Left lung (tissue), 10 donors: ENCODE measurements around the gene IDNK. TPM values are rescaled to one million over a fixed set of nuclear protein-coding genes. Genes with fewer than 3 reads are reported as not detected.

Source experiments
- ATAC-seq: fragments of 200-7000 bp; cut with Tn5 transposase; one replicate; pipeline ENCODE4 v1.9.1; 2020; ENCODE audit warnings: moderate library complexity
- DNase-seq, 4 donors: peaks; one replicate each; pipeline ENCODE4 v3.0.0-alpha.2; 2013 to 2020
- H3K27ac ChIP-seq, 2 donors: fragments of 200-600 bp; sonication (generic) in 1 of 2; one replicate each; pipeline versions ENCODE4 v1.5.0 to v1.8.0; 2020 to 2021
- H3K27me3 ChIP-seq, 2 donors: fragments of 200-600 bp; sonication (generic) in 1 of 2; one replicate each; pipeline versions ENCODE4 v1.5.0 to v1.8.0; 2020 to 2021
- H3K36me3 ChIP-seq, 2 donors: fragments of 200-600 bp; sonication (generic) in 1 of 2; one replicate each; pipeline versions ENCODE4 v1.5.0 to v1.8.0; 2020 to 2021
- H3K4me1 ChIP-seq, 2 donors: fragments of 200-600 bp; one replicate each; pipeline ENCODE4 v1.8.0; 2021
- H3K4me3 ChIP-seq, 2 donors: fragments of 200-600 bp; sonication (generic) in 1 of 2; one replicate each; pipeline versions ENCODE4 v1.5.0 to v1.8.0; 2020 to 2021; ENCODE audit warnings: mild to moderate bottlenecking in 1 of 2
- H3K9me3 ChIP-seq, 2 donors: fragments of 200-600 bp; sonication (generic) in 1 of 2; one replicate each; pipeline versions ENCODE4 v1.5.0 to v1.8.0; 2020 to 2021
- CTCF ChIP-seq, 2 donors: fragments of 200-600 bp; sonication (generic) in 1 of 2; IDR thresholded peaks; one replicate each; pipeline versions ENCODE4 v1.5.0 to v1.8.0; 2021; ENCODE audit warnings: antibody characterized with exemption in 2 of 2
- intact Hi-C, 2 donors: fragments of 100-400 bp; cut with DNase I; formaldehyde crosslinking; loops; one replicate each; pipeline versions ENCODE4 v1.11.2 to v1.14.2; 2022
- polyA plus RNA-seq, 6 donors: library from polyadenylated mRNA; unstranded; fragments of 120-200 nt; gene quantifications; one replicate each; pipeline ENCODE4 v1.2.1, GENCODE V29; 2013; ENCODE audit not compliant: insufficient read length in 6 of 6
- total RNA-seq, 2 donors: library from RNA; stranded (reverse); fragmentation: NEBNext Ultra II Directional; extraction: Animal tissue kit (Norgen Biotek cat#: 25700); gene quantifications; one replicate each; pipeline ENCODE4 v1.2.1, GENCODE V29; 2021
- donor health status: DM: no; HTN: yes; CAD: no.
- donor health status: DM: no; HTN: no; CAD: no.

IDNK gene
- total and polyA plus RNA-seq, 8 donors, result 3.7 to 7.5 (median 5.3) TPM

GRCh38 chr9:83665580-83666200, 42.7 kb downstream of the IDNK start:
- DNase-seq, result no peak
- Histone ChIP-seq H3K4me1 (peaks cover 0 to 7% of the 10 kb centered on the region in 2 donors), H3K9me3 (no peaks in the 10 kb centered on the region), H3K36me3 (peaks cover 0 to 83% of the 10 kb centered on the region in 2 donors), H3K4me3 (no peak overlapping the region), H3K27ac (no peak overlapping the region), H3K27me3 (no peaks in the 10 kb centered on the region)
- no peak for ATAC-seq
- intact Hi-C loops, result no loop called here
- TF ChIP-seq CTCF (IDR thresholded peaks at IDR 0.05), result no peak

- TF ChIP-seq CTCF (IDR thresholded peaks at IDR 0.05), result no peak
- Histone ChIP-seq H3K27ac (no peak overlapping the region), H3K27me3 (no peaks in the 10 kb centered on the region), H3K36me3 (peaks cover 0 to 75% of the 10 kb centered on the region in 2 donors), H3K4me3 (no peak overlapping the region), H3K4me1 (peaks cover 0 to 7% of the 10 kb centered on the region in 2 donors), H3K9me3 (no peaks in the 10 kb centered on the region)
- DNase-seq (no peak), ATAC-seq (no peak)
- intact Hi-C loops, result no loop called here
Measured at GRCh38 chr9:83669067-83669466, 46.1 kb downstream of the IDNK start.

- Histone ChIP-seq H3K27me3 (no peaks in the 10 kb centered on the region), H3K4me1 (peaks cover 0 to 6% of the 10 kb centered on the region in 2 donors), H3K27ac (no peak overlapping the region), H3K4me3 (no peak overlapping the region), H3K36me3 (peaks cover 0 to 74% of the 10 kb centered on the region in 2 donors), H3K9me3 (no peaks in the 10 kb centered on the region)
- no peak for TF ChIP-seq CTCF (IDR thresholded peaks at IDR 0.05)
- intact Hi-C loops, result no loop called here
- ATAC-seq (no peak), DNase-seq (no peak)
Measured at GRCh38 chr9:83670381-83670780, 47.4 kb downstream of the IDNK start.

- Histone ChIP-seq H3K4me1 (no peaks in the 10 kb centered on the region), H3K36me3 (peaks cover 0 to 85% of the 10 kb centered on the region in 2 donors), H3K27me3 (no peaks in the 10 kb centered on the region), H3K9me3 (no peaks in the 10 kb centered on the region), H3K27ac (no peak overlapping the region), H3K4me3 (no peak overlapping the region)
- DNase-seq (no peak), ATAC-seq (no peak)
- intact Hi-C loops, result no loop called here
- no peak for TF ChIP-seq CTCF (IDR thresholded peaks at IDR 0.05)
Measured at GRCh38 chr9:83671451-83671850, 48.5 kb downstream of the IDNK start.

DNA sequence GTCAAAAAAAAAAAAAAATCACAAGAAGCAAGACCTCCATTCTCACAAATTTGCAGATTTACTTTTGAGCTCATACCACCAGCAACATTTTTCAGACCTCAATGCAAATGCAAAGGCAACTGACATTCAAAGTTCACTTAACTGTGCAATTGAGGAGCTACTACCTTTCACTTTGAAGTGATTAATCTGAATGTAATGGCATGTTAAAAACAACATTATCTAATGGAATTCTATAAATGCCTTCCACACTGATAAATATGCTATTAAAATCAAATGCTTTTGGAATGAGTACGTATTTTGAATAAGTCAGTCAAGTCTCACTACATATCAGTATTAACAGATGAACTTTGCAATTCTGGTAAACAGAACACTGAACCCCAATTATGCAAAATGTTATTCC, 52.5 kb downstream of the IDNK start:
- Histone ChIP-seq H3K4me3 (no peak overlapping the region), H3K27me3 (no peaks in the 10 kb centered on the region), H3K27ac (no peak overlapping the region), H3K9me3 (no peaks in the 10 kb centered on the region), H3K36me3 (peaks cover 0 to 82% of the 10 kb centered on the region in 2 donors), H3K4me1 (no peaks in the 10 kb centered on the region)
- TF ChIP-seq CTCF (IDR thresholded peaks at IDR 0.05), result no peak
- intact Hi-C loops, result no loop called here
- no peak for DNase-seq
- no peak for ATAC-seq
